IMR-90 (cell line): ENCODE results near the gene RTKN. TPM values are rescaled to one million over a fixed set of nuclear protein-coding genes. Genes with fewer than 3 reads are reported as not detected.

Experiments used
- ATAC-seq: fragments of 200-7000 bp; cut with Tn5 transposase; 2 replicates; pipeline ENCODE4 v1.9.1; 2020; ENCODE audit warnings: low read depth, mild to moderate bottlenecking, moderate library complexity
- BruUV-seq: library from RNA; stranded (reverse); fragments of 400-500 nt; replicated peaks from 2 replicates; lab custom pipeline; 2021; lab: Mats Ljungman, UMichigan
- CTCF ChIA-PET: fragments of 300-600 bp; formaldehyde crosslinking; extraction: SDS; loops from one replicate; lab custom pipeline; 2021; ENCODE audit warnings: antibody characterized with exemption; lab: Yijun Ruan, JAX
- POLR2A ChIA-PET: fragments of 300-600 bp; sonication (Branson Sonifier 250); formaldehyde crosslinking; loops from one replicate; lab custom pipeline; 2022; ENCODE audit warnings: antibody characterized with exemption; ENCODE audit not compliant: unreplicated experiment; lab: Charles Lee
- DNase-seq: peaks from one replicate; pipeline ENCODE4 v3.0.0; 2013
- H2AFZ ChIP-seq: replicated peaks from 2 replicates; pipeline ENCODE3; 2013; ENCODE audit warnings: low read length, mild to moderate bottlenecking; ENCODE audit not compliant: poor library complexity
- H2AK5ac ChIP-seq: 2 replicates; pipeline ENCODE4 v1.6.1; 2013; ENCODE audit warnings: low read depth, low read length, inconsistent platforms
- H2AK9ac ChIP-seq: replicated peaks from 2 replicates; pipeline ENCODE3; 2013; ENCODE audit warnings: mild to moderate bottlenecking, low read depth, low read length, moderate library complexity; ENCODE audit not compliant: poor library complexity
- H2BK120ac ChIP-seq: 2 replicates; pipeline ENCODE4 v1.6.1; 2013; ENCODE audit warnings: low read depth, low read length, inconsistent platforms
- H2BK15ac ChIP-seq: 3 replicates; pipeline ENCODE4 v1.6.1; 2013; ENCODE audit warnings: low read depth, low read length, inconsistent platforms
- H2BK20ac ChIP-seq: 2 replicates; pipeline ENCODE4 v1.6.1; 2013; ENCODE audit warnings: low read depth, mild to moderate bottlenecking, inconsistent platforms, low read length, moderate library complexity
- H2BK5ac ChIP-seq: 2 replicates; pipeline ENCODE4 v1.6.1; 2013; ENCODE audit warnings: mild to moderate bottlenecking, low read depth, low read length, inconsistent platforms; ENCODE audit not compliant: poor library complexity, severe bottlenecking
- H3K14ac ChIP-seq: replicated peaks from 2 replicates; pipeline ENCODE4 v1.6.1; 2013; ENCODE audit warnings: low read depth, low read length, inconsistent platforms
- H3K18ac ChIP-seq: 2 replicates; pipeline ENCODE4 v1.6.1; 2013; ENCODE audit warnings: low read depth, low read length, control low read depth
- H3K23ac ChIP-seq: 2 replicates; pipeline ENCODE4 v1.6.1; 2013; ENCODE audit warnings: low read depth, low read length, inconsistent platforms
- H3K27ac ChIP-seq: 2 replicates; pipeline ENCODE4 v1.5.1; 2013; ENCODE audit warnings: mild to moderate bottlenecking, control low read depth, low read length; ENCODE audit not compliant: insufficient read depth
- H3K27me3 ChIP-seq: 2 replicates; pipeline ENCODE4 v1.6.1; 2013; ENCODE audit warnings: low read length; ENCODE audit not compliant: control insufficient read depth, insufficient read depth
- H3K36me3 ChIP-seq: 2 replicates; pipeline ENCODE4 v1.6.1; 2013; ENCODE audit warnings: low read length, mixed read lengths; ENCODE audit not compliant: control insufficient read depth, insufficient read depth
- H3K4ac ChIP-seq: 2 replicates; pipeline ENCODE4 v1.6.1; 2013; ENCODE audit warnings: low read depth, low read length, inconsistent platforms
- H3K4me1 ChIP-seq: 2 replicates; pipeline ENCODE4 v1.6.1; 2013; ENCODE audit warnings: low read length, mixed read lengths; ENCODE audit not compliant: control insufficient read depth, insufficient read depth
- H3K4me2 ChIP-seq: 2 replicates; pipeline ENCODE4 v1.6.1; 2013; ENCODE audit warnings: low read depth, mild to moderate bottlenecking, control low read depth, low read length, moderate library complexity
- H3K4me3 ChIP-seq: 2 replicates; pipeline ENCODE4 v1.5.1; 2013; ENCODE audit warnings: low read depth, mild to moderate bottlenecking, control low read depth, low read length, moderate library complexity; ENCODE audit not compliant: insufficient read depth
- H3K56ac ChIP-seq: 2 replicates; pipeline ENCODE4 v1.6.1; 2013; ENCODE audit warnings: low read length, inconsistent platforms; ENCODE audit not compliant: insufficient read depth; ENCODE audit errors: extremely low read depth
- H3K79me1 ChIP-seq, 2 experiments: 2 replicates each; pipeline ENCODE4 v1.6.1; 2013; ENCODE audit warnings: low read length in 2 of 2, inconsistent platforms in 1 of 2, low read depth in 1 of 2
- H3K9ac ChIP-seq: 2 replicates; pipeline ENCODE4 v1.6.1; 2013; ENCODE audit warnings: low read depth, low read length, control low read depth
- H3K9me1 ChIP-seq: 2 replicates; pipeline ENCODE4 v1.6.1; 2013; ENCODE audit warnings: low read length, inconsistent platforms; ENCODE audit not compliant: insufficient read depth
- H3K9me3 ChIP-seq: 2 replicates; pipeline ENCODE4 v1.6.1; 2013; ENCODE audit warnings: low read length; ENCODE audit not compliant: control insufficient read depth, insufficient read depth
- H4K20me1 ChIP-seq: 2 replicates; pipeline ENCODE4 v1.6.1; 2013; ENCODE audit warnings: low read length, inconsistent platforms; ENCODE audit not compliant: insufficient read depth
- H4K5ac ChIP-seq: 2 replicates; pipeline ENCODE4 v1.6.1; 2013; ENCODE audit warnings: mild to moderate bottlenecking, low read depth, low read length, control low read depth
- H4K8ac ChIP-seq, 2 experiments: 2 replicates each; pipeline ENCODE4 v1.6.1; 2013; ENCODE audit warnings: low read depth in 2 of 2, low read length in 2 of 2, control low read depth in 1 of 2, inconsistent platforms in 1 of 2
- H4K91ac ChIP-seq: 2 replicates; pipeline ENCODE4 v1.6.1; 2013; ENCODE audit warnings: low read depth, low read length, inconsistent platforms; ENCODE audit not compliant: insufficient read depth
- CEBPB ChIP-seq: IDR thresholded peaks from 2 replicates; pipeline ENCODE4 v1.6.1; 2012; ENCODE audit warnings: low read depth, low read length, improper control_type of control experiment
- CHD1 ChIP-seq: IDR thresholded peaks from 2 replicates; pipeline ENCODE4 v1.6.1; 2012; ENCODE audit warnings: low read depth, low read length, improper control_type of control experiment
- ELK1 ChIP-seq: fragments of 150-350 bp; IDR thresholded peaks from 2 replicates; pipeline ENCODE4 v1.6.1; 2016; ENCODE audit warnings: low read depth, mild to moderate bottlenecking, low read length, moderate library complexity, borderline replicate concordance
- MAFK ChIP-seq: IDR thresholded peaks from 2 replicates; pipeline ENCODE4 v1.6.1; 2012; ENCODE audit warnings: low read depth, low read length, improper control_type of control experiment
- MAZ ChIP-seq: IDR thresholded peaks from 2 replicates; pipeline ENCODE4 v1.6.1; 2012; ENCODE audit warnings: low read depth, mild to moderate bottlenecking, low read length, improper control_type of control experiment, moderate library complexity, borderline replicate concordance
- NFE2L2 ChIP-seq: fragments of 150-350 bp; IDR thresholded peaks from 2 replicates; pipeline ENCODE4 v1.6.1; 2016; ENCODE audit warnings: low read depth, mild to moderate bottlenecking, low read length
- POLR2A ChIP-seq: IDR thresholded peaks from 2 replicates; pipeline ENCODE4 v1.6.1; 2012; ENCODE audit warnings: mild to moderate bottlenecking, low read depth, low read length
- RAD21 ChIP-seq: IDR thresholded peaks from 2 replicates; pipeline ENCODE4 v1.6.1; 2012; ENCODE audit warnings: low read length, improper control_type of control experiment
- RCOR1 ChIP-seq: IDR thresholded peaks from 2 replicates; pipeline ENCODE4 v1.6.1; 2012; ENCODE audit warnings: mild to moderate bottlenecking, low read length, improper control_type of control experiment; ENCODE audit not compliant: insufficient replicate concordance
- RFX5 ChIP-seq: IDR thresholded peaks from 2 replicates; pipeline ENCODE4 v1.8.0; 2012; ENCODE audit warnings: low read depth, mild to moderate bottlenecking, low read length, moderate library complexity
- SMC3 ChIP-seq: fragments of 150-350 bp; IDR thresholded peaks from 2 replicates; pipeline ENCODE4 v1.6.1; 2016; ENCODE audit warnings: low read depth, mild to moderate bottlenecking, antibody characterized with exemption, low read length, moderate library complexity
- USF2 ChIP-seq: fragments of 150-350 bp; IDR thresholded peaks from 2 replicates; pipeline ENCODE4 v1.6.1; 2017; ENCODE audit warnings: mild to moderate bottlenecking, antibody characterized with exemption, low read length, low read depth
- WGBS, 2 experiments: methylation state at CpG; one replicate each; pipeline versions ENCODE4 v1.1.5 to v1.1.7; 2013; ENCODE audit warnings: missing lambda C conversion rate in 2 of 2; ENCODE audit not compliant: insufficient read length in 1 of 2; ENCODE audit errors: extremely low coverage in 2 of 2; 5-methylcytosine and 5-hydroxymethylcytosine counted together
- dilution Hi-C: fragments of 300-500 bp; cut with HindIII; formaldehyde crosslinking; loops from one replicate; pipeline ENCODE4 v1.14.3; 2018; ENCODE audit warnings: low sequenced_read_pairs; ENCODE audit not compliant: unreplicated experiment
- in situ Hi-C: fragments of 300-500 bp; cut with MboI; formaldehyde crosslinking; loops from 3 replicates; pipeline ENCODE4 v1.14.3; 2019; ENCODE audit warnings: low sequenced_read_pairs, inconsistent platforms, mixed read lengths
- intact Hi-C: fragments of 100-400 bp; cut with micrococcal nuclease; formaldehyde crosslinking; loops from 2 replicates; pipeline ENCODE4 v1.10.0; 2022
- polyA plus RNA-seq, 3 experiments: library from polyadenylated mRNA; depleted of rRNA; stranded (reverse); fragments of >200 nt; gene quantifications; 2 replicates each; pipeline ENCODE4 v1.2.3, GENCODE V29; 2012; ENCODE audit warnings: low replicate concordance in 1 of 3
- total RNA-seq: library from RNA; depleted of rRNA; stranded (reverse); fragments of >200 nt; gene quantifications from 2 replicates; pipeline ENCODE4 v1.2.3, GENCODE V29; 2012

The RTKN gene
- total and polyA plus RNA-seq, 2 of the 4 experiments (the other 2 are of a cell fraction): 11.1 to 19.7 TPM

GRCh38 chr2:74415762-74416395 is 25.9 kb downstream of the RTKN start:
- intact Hi-C loops: no loop called here
- H3K9ac ChIP-seq: no peak overlapping the region
- 54% methylated on average over 11 of the region's 35 CpGs; no CpG with 5 or more reads in 1 of the 2 experiments for WGBS, 2 experiments
- BruUV-seq: no TSS peak
- ChIA-PET POLR2A (no interaction called here), CTCF (no interaction called here)
- no peak overlapping the region for H4K5ac ChIP-seq
- H2AK9ac ChIP-seq: peak overlapping the region; percentile 13
- no peak overlapping the region for H2BK20ac ChIP-seq
- ATAC-seq (no peak), DNase-seq (no peak)
- no peak overlapping the region for H4K91ac ChIP-seq
- H3K36me3 ChIP-seq: no peaks in the 10 kb centered on the region
- H3K9me1 ChIP-seq: no peaks in the 10 kb centered on the region
- dilution Hi-C loops: no loop called here
- H4K20me1 ChIP-seq: no peaks in the 10 kb centered on the region
- no peaks in the 10 kb centered on the region for H3K4me1 ChIP-seq
- H3K14ac ChIP-seq: no peak overlapping the region
- no peaks in the 10 kb centered on the region for H3K9me3 ChIP-seq
- peaks cover 32% of the 10 kb centered on the region for H3K27me3 ChIP-seq
- no peak overlapping the region for H3K56ac ChIP-seq
- no peak overlapping the region; a peak in 1 of 4 replicates for H4K8ac ChIP-seq
- no peak for TF ChIP-seq RCOR1
- no peak for TF ChIP-seq CHD1
- TF ChIP-seq USF2: no peak
- no peak for TF ChIP-seq ELK1
- TF ChIP-seq RAD21: no peak
- no peak for TF ChIP-seq POLR2A
- TF ChIP-seq MAFK: no peak
- TF ChIP-seq CEBPB: no peak
- no peak for TF ChIP-seq RFX5
- TF ChIP-seq SMC3: no peak
- TF ChIP-seq MAZ: no peak
- TF ChIP-seq NFE2L2: no peak
- H2BK5ac ChIP-seq: no peak overlapping the region
- in situ Hi-C loops: no loop called here
- no peak overlapping the region for H2BK15ac ChIP-seq
- H2AK5ac ChIP-seq: no peak overlapping the region
- H3K4me2 ChIP-seq: no peak overlapping the region
- peak overlapping the region; percentile 86 for H2AFZ ChIP-seq
- H3K27ac ChIP-seq: no peak overlapping the region
- no peak overlapping the region for H3K18ac ChIP-seq
- no peak overlapping the region for H3K23ac ChIP-seq
- no peak overlapping the region for H2BK120ac ChIP-seq
- no peak overlapping the region for H3K4ac ChIP-seq
- no peaks in the 10 kb centered on the region for H3K79me1 ChIP-seq
- H3K4me3 ChIP-seq: no peak overlapping the region
